ENCODE data around the gene DPYSL4. TPM values are rescaled to one million over a fixed set of nuclear protein-coding genes. Genes with fewer than 3 reads are reported as not detected.

Gene DPYSL4
- total RNA-seq, result 17.9 and 52.0 TPM in 2 replicates

GRCh38 chr10:132186488-132187429, at the start of gene DPYSL4:
Gene DPYSL4 (plus strand): TSS chr10:132186948. CDS start chr10:132187064, 116 bp downstream.

Other genes with a start within 250 kb of the DPYSL4 start
- 270 and 272 TPM in 2 replicates for gene BNIP3, start 205.0 kb upstream of the DPYSL4 start, total RNA-seq
- gene JAKMIP3, start 121.0 kb upstream of the DPYSL4 start, total RNA-seq, result 0.13 and 0.26 TPM in 2 replicates
- 11.7 and 12.8 TPM in 2 replicates for gene STK32C, start 121.0 kb downstream of the DPYSL4 start, total RNA-seq
- gene LRRC27, start 145.2 kb downstream of the DPYSL4 start, total RNA-seq, result 10.4 and 14.2 TPM in 2 replicates
- gene PWWP2B, start 210.3 kb downstream of the DPYSL4 start, total RNA-seq, result 7.8 and 18.1 TPM in 2 replicates

All from smooth muscle cell of the pulmonary artery (primary cell).